Measurements from ENCODE around the gene MUC5AC. TPM values are rescaled to one million over a fixed set of nuclear protein-coding genes. Genes with fewer than 3 reads are reported as not detected.
"Not testable (repeated sequence)": the region's sequence is repeated elsewhere in the genome, so short reads cannot be mapped to it uniquely, and the experiment has no call there.

MUC5AC gene
- total RNA-seq, 1 donor: under 0.01 TPM

GRCh38 chr11:1161410-1162137 lies 3.8 kb downstream of the MUC5AC start:
- DNase-seq (ENCODE audit: low read depth in 2 of 3, low spot score in 2 of 3): no peak

GRCh38 chr11:1162138-1162475 lies 4.4 kb downstream of the MUC5AC start:
- no peak for DNase-seq (ENCODE audit: low read depth in 2 of 3, low spot score in 2 of 3)

GRCh38 chr11:1162491-1163311 lies 4.9 kb downstream of the MUC5AC start:
- no peak for DNase-seq (ENCODE audit: low read depth in 2 of 3, low spot score in 2 of 3)

GRCh38 chr11:1163321-1163910 lies 5.7 kb downstream of the MUC5AC start:
- no peak for DNase-seq (ENCODE audit: low read depth in 2 of 3, low spot score in 2 of 3)

- no peak for DNase-seq (ENCODE audit: low read depth in 2 of 3, low spot score in 2 of 3)
These were observed 6.4 kb downstream of the MUC5AC start for GRCh38 chr11:1163911-1164735.

GRCh38 chr11:1164779-1165255 lies 7.1 kb downstream of the MUC5AC start:
- DNase-seq (ENCODE audit: low read depth in 2 of 3, low spot score in 2 of 3): not testable (repeated sequence)

- DNase-seq (ENCODE audit: low read depth in 2 of 3, low spot score in 2 of 3): no peak
These were observed 7.7 kb downstream of the MUC5AC start for GRCh38 chr11:1165256-1166041.

- no peak for DNase-seq (ENCODE audit: low read depth in 2 of 3, low spot score in 2 of 3)
These were observed 9.5 kb downstream of the MUC5AC start for GRCh38 chr11:1167256-1167655.

GRCh38 chr11:1167751-1168231 lies 10.0 kb downstream of the MUC5AC start:
- no peak for DNase-seq (ENCODE audit: low read depth in 2 of 3, low spot score in 2 of 3)

- DNase-seq (ENCODE audit: low read depth in 2 of 3, low spot score in 2 of 3): no peak
These were observed 10.5 kb downstream of the MUC5AC start for GRCh38 chr11:1168256-1168655.

- DNase-seq (ENCODE audit: low read depth in 2 of 3, low spot score in 2 of 3): no peak
These were observed 11.0 kb downstream of the MUC5AC start for GRCh38 chr11:1168721-1169161.

- DNase-seq (ENCODE audit: low read depth in 2 of 3, low spot score in 2 of 3): no peak
These were observed 13.7 kb downstream of the MUC5AC start for GRCh38 chr11:1171223-1171984.

- DNase-seq (ENCODE audit: low read depth in 2 of 3, low spot score in 2 of 3): no peak
These were observed 14.4 kb downstream of the MUC5AC start for GRCh38 chr11:1171985-1172728.

- no peak for DNase-seq (ENCODE audit: low read depth in 2 of 3, low spot score in 2 of 3)
These were observed 15.0 kb downstream of the MUC5AC start for GRCh38 chr11:1172729-1173117.

- not testable (repeated sequence) for DNase-seq (ENCODE audit: low read depth in 2 of 3, low spot score in 2 of 3)
These were observed 15.6 kb downstream of the MUC5AC start for GRCh38 chr11:1173396-1173795.

- DNase-seq (ENCODE audit: low read depth in 2 of 3, low spot score in 2 of 3): no peak
These were observed 17.0 kb downstream of the MUC5AC start for GRCh38 chr11:1174441-1175370.

All from hematopoietic multipotent progenitor cell (in vitro differentiated cells).